Breast epithelium (tissue), 4 donors: ENCODE measurements around the gene WDR72. TPM values are rescaled to one million over a fixed set of nuclear protein-coding genes. Genes with fewer than 3 reads are reported as not detected.
"Not testable (repeated sequence)": the region's sequence is repeated elsewhere in the genome, so short reads cannot be mapped to it uniquely, and the experiment has no call there.

ENCODE experiments used
- DNase-seq, 2 donors: peaks; one replicate each; pipeline ENCODE4 v3.0.0-alpha.2; 2019; ENCODE audit warnings: low spot score in 2 of 2
- H3K27ac ChIP-seq, 2 donors: fragments of 200-600 bp; sonication (generic) in 1 of 2; one replicate each; pipeline ENCODE4 v1.5.1; 2016 to 2019; ENCODE audit warnings: mild to moderate bottlenecking in 1 of 2
- H3K27me3 ChIP-seq, 2 donors: fragments of 200-600 bp; sonication (generic) in 1 of 2; one replicate each; pipeline versions ENCODE4 v1.5.1 to v1.6.0; 2017 to 2019; ENCODE audit warnings: control low read depth in 1 of 2, mild to moderate bottlenecking in 1 of 2
- H3K36me3 ChIP-seq: fragments of 200-600 bp; one replicate; pipeline ENCODE4 v1.5.1; 2019
- H3K4me1 ChIP-seq, 2 donors: fragments of 200-600 bp; sonication (generic); one replicate each; pipeline ENCODE4 v1.5.1; 2016 to 2019; ENCODE audit warnings: control low read depth in 1 of 2
- H3K4me3 ChIP-seq, 3 donors: fragments of 200-600 bp; sonication (generic); 1 replicate in 2 of 3; 2 replicates in 1 of 3; pipeline ENCODE4 v1.5.1; 2016 to 2019; ENCODE audit warnings: mild to moderate bottlenecking in 3 of 3, moderate library complexity in 2 of 3
- H3K9me3 ChIP-seq, 2 donors: fragments of 200-600 bp; sonication (generic) in 1 of 2; one replicate each; pipeline ENCODE4 v1.5.1; 2016 to 2019; ENCODE audit warnings: control low read depth in 1 of 2
- CTCF ChIP-seq, 3 donors: fragments of 450-650 bp; IDR thresholded peaks; one replicate each; pipeline ENCODE4 v1.5.1; 2016 to 2017; ENCODE audit warnings: antibody characterized with exemption in 3 of 3, mild to moderate bottlenecking in 3 of 3, moderate library complexity in 3 of 3
- POLR2A ChIP-seq: fragments of 450-650 bp; IDR thresholded peaks from one replicate; pipeline ENCODE4 v1.6.1; 2016; ENCODE audit warnings: antibody characterized with exemption, mild to moderate bottlenecking, moderate library complexity
- POLR2AphosphoS5 ChIP-seq, 3 donors: sonication (generic); formaldehyde crosslinking; IDR thresholded peaks; one replicate each; pipeline ENCODE4 v1.6.1; 2017; ENCODE audit warnings: antibody characterized with exemption in 3 of 3
- intact Hi-C: fragments of 100-400 bp; cut with DNase I; formaldehyde crosslinking; loops from one replicate; pipeline ENCODE4 v1.15.1; 2023; ENCODE audit warnings: low total_unique reads
- total RNA-seq, 3 donors: library from RNA; depleted of rRNA; stranded (reverse); fragments of >200 nt; gene quantifications; one replicate each; pipeline ENCODE4 v1.1.0, GENCODE V29; 2016

The WDR72 gene
- total RNA-seq, 3 donors from 2014 or later: 0.66 to 1.2 TPM; not detected in 1

GRCh38 chr15:53710906-53711305 is 48.6 kb downstream of the WDR72 start:
- no peaks in the 10 kb centered on the region for H3K4me1 ChIP-seq
- no peak for TF ChIP-seq POLR2A
- TF ChIP-seq POLR2AphosphoS5 (IDR thresholded peaks at IDR 0.05): no peak
- TF ChIP-seq CTCF (IDR thresholded peaks at IDR 0.05): no peak
- no peak overlapping the region for H3K4me3 ChIP-seq
- no peak for DNase-seq
- no peaks in the 10 kb centered on the region for H3K36me3 ChIP-seq
- H3K27ac ChIP-seq: no peak overlapping the region
- H3K9me3 ChIP-seq: no peaks in the 10 kb centered on the region
- H3K27me3 ChIP-seq: no peaks in the 10 kb centered on the region
- intact Hi-C loops: no loop called here

GRCh38 chr15:53709821-53710220 is 49.6 kb downstream of the WDR72 start:
- Histone ChIP-seq H3K27me3 (no peaks in the 10 kb centered on the region), H3K27ac (no peak overlapping the region), H3K4me1 (no peaks in the 10 kb centered on the region), H3K9me3 (no peaks in the 10 kb centered on the region), H3K4me3 (no peak overlapping the region), H3K36me3 (no peaks in the 10 kb centered on the region)
- no peak for TF ChIP-seq CTCF (IDR thresholded peaks at IDR 0.05)
- TF ChIP-seq POLR2A: no peak
- no peak for TF ChIP-seq POLR2AphosphoS5 (IDR thresholded peaks at IDR 0.05)
- DNase-seq: no peak
- intact Hi-C loops: no loop called here

GRCh38 chr15:53695365-53695764 is 64.1 kb downstream of the WDR72 start:
- Histone ChIP-seq H3K27ac (no peak overlapping the region), H3K36me3 (no peaks in the 10 kb centered on the region), H3K9me3 (no peaks in the 10 kb centered on the region), H3K4me3 (no peak overlapping the region), H3K27me3 (no peaks in the 10 kb centered on the region), H3K4me1 (no peaks in the 10 kb centered on the region)
- no peak for DNase-seq
- TF ChIP-seq POLR2A (no peak), CTCF (IDR thresholded peaks at IDR 0.05) (no peak), POLR2AphosphoS5 (IDR thresholded peaks at IDR 0.05) (no peak)
- intact Hi-C loops: no loop called here

GRCh38 chr15:53694476-53694874 is 65.0 kb downstream of the WDR72 start:
- no peak for DNase-seq
- H3K9me3 ChIP-seq: no peaks in the 10 kb centered on the region
- H3K4me1 ChIP-seq: no peaks in the 10 kb centered on the region
- no peak overlapping the region for H3K4me3 ChIP-seq
- no peak overlapping the region for H3K27ac ChIP-seq
- TF ChIP-seq CTCF (IDR thresholded peaks at IDR 0.05) (no peak), POLR2AphosphoS5 (IDR thresholded peaks at IDR 0.05) (no peak), POLR2A (no peak)
- no peaks in the 10 kb centered on the region for H3K36me3 ChIP-seq
- intact Hi-C loops: no loop called here
- no peaks in the 10 kb centered on the region for H3K27me3 ChIP-seq

GRCh38 chr15:53693729-53694475 is 65.6 kb downstream of the WDR72 start:
- no peaks in the 10 kb centered on the region for H3K9me3 ChIP-seq
- no peak for TF ChIP-seq CTCF (IDR thresholded peaks at IDR 0.05)
- no peak for TF ChIP-seq POLR2AphosphoS5 (IDR thresholded peaks at IDR 0.05)
- no peak for TF ChIP-seq POLR2A
- intact Hi-C loops: no loop called here
- H3K27me3 ChIP-seq: no peaks in the 10 kb centered on the region
- peak in 1 of 2 donors; percentile 41 for DNase-seq
- no peaks in the 10 kb centered on the region for H3K4me1 ChIP-seq
- H3K36me3 ChIP-seq: no peaks in the 10 kb centered on the region
- H3K27ac ChIP-seq: no peak overlapping the region
- no peak overlapping the region for H3K4me3 ChIP-seq

GRCh38 chr15:53684162-53684561 is 75.3 kb downstream of the WDR72 start:
- H3K4me1 ChIP-seq, H3K9me3 ChIP-seq, H3K27ac ChIP-seq, DNase-seq, H3K27me3 ChIP-seq, intact Hi-C loops, H3K4me3 ChIP-seq, H3K36me3 ChIP-seq: not testable (repeated sequence)
